ENCODE results near the gene KIRREL3.

DNA sequence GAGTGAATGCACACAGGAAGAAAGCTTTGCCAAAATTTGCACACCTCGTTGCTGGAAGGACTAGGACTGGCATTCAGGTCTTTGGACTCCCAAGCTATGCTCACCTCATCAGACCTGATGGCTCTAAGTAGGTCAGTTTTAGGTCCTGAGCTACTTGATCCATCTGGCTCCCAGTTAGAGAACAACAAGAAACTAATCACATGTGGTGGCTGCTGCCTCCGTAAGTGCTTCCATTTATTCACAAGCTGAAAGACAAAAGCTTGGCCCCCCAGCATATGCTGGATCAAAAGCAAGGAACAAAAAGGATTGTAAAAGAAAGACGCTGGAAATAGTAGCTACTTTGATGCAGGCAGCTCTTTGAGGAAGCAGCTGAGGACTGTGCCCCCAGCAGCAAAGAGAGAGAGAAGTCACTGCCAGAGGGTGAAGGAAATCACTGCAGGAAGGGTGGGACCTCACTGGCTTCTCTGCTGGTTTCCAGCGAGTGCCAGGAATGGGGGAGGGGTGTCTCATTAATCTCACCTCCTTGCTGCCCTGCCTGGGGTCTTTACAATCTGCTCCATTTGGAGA lies 268.9 kb downstream of the KIRREL3 start:
- TF ChIP-seq EZH2 (IDR thresholded peaks at IDR 0.05; ENCODE audit: borderline replicate concordance, low read depth, low read length, severe bottlenecking) (no peak), POLR2AphosphoS5 (IDR thresholded peaks at IDR 0.05; ENCODE audit: insufficient read depth, low read depth, low read length) (no peak), POLR2A (IDR thresholded peaks at IDR 0.05; ENCODE audit: low read depth, low read length) (no peak), GATA2 (IDR thresholded peaks at IDR 0.05; ENCODE audit: insufficient read depth, insufficient read length, low read depth, low read length) (no peak)
- TF ChIP-seq, protein P1, sequence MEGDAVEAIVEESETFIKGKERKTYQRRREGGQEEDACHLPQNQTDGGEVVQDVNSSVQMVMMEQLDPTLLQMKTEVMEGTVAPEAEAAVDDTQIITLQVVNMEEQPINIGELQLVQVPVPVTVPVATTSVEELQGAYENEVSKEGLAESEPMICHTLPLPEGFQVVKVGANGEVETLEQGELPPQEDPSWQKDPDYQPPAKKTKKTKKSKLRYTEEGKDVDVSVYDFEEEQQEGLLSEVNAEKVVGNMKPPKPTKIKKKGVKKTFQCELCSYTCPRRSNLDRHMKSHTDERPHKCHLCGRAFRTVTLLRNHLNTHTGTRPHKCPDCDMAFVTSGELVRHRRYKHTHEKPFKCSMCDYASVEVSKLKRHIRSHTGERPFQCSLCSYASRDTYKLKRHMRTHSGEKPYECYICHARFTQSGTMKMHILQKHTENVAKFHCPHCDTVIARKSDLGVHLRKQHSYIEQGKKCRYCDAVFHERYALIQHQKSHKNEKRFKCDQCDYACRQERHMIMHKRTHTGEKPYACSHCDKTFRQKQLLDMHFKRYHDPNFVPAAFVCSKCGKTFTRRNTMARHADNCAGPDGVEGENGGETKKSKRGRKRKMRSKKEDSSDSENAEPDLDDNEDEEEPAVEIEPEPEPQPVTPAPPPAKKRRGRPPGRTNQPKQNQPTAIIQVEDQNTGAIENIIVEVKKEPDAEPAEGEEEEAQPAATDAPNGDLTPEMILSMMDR (IDR thresholded peaks at IDR 0.05; ENCODE audit: extremely low read depth in 1 of 2, insufficient read depth in 1 of 2, low read depth in 1 of 2, low read length in 2 of 2) = no peak
- TF ChIP-seq, protein P2, sequence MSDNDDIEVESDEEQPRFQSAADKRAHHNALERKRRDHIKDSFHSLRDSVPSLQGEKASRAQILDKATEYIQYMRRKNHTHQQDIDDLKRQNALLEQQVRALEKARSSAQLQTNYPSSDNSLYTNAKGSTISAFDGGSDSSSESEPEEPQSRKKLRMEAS (IDR thresholded peaks at IDR 0.05; ENCODE audit: insufficient read depth, insufficient read length) = no peak

All from endothelial cell of umbilical vein (primary cell).